GM18519 (cell line): ENCODE results near the gene TSPAN3.

Experiments
- ATAC-seq: cut with Tn5 transposase; IDR thresholded peaks from one replicate; pipeline ENCODE4 v1.9.1; 2021; ENCODE audit warnings: mild to moderate bottlenecking, moderate library complexity; ENCODE audit not compliant: unreplicated experiment, low FRiP score

TSPAN3 gene

DNA sequence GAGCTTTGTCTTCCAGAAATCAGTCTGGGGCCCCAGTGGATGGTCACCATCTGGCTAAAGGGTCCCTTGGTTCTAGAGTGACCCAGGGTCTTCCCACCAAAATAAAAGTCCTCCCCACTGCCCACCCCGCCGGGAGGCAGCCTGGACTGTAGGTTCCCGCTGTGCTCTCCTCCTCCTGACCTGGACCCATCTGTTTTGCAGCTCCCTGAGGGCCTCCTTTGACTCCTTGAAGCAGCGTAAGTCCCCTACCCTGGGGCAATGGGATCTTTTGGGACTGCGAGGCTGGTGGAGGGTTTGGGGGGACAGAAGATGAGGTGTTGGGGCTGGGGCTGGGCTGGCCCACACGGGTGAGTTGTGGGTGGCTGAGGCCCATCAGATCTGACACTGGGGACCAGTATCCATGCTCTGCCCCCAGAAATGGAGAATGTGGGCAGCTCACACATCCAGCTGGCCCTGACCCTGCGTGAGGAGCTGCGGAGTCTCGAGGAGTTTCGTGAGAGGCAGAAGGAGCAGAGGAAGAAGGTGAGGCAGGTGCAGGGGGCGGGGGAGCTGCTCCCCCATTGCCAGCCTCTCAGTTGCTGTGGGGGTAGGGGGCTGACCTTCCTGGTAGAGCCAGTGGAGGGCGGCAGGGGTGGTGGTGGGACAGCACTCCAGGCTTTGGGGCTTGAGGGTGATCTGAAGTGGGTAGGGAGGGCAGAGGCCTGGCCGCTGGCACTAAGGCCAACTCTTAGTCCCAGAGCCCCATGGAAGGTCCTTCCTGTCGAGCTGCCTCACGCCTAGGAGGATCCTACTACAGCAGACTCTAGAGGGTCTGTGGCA lies 45.6 kb downstream of the TSPAN3 start:
- no peak for ATAC-seq

DNA sequence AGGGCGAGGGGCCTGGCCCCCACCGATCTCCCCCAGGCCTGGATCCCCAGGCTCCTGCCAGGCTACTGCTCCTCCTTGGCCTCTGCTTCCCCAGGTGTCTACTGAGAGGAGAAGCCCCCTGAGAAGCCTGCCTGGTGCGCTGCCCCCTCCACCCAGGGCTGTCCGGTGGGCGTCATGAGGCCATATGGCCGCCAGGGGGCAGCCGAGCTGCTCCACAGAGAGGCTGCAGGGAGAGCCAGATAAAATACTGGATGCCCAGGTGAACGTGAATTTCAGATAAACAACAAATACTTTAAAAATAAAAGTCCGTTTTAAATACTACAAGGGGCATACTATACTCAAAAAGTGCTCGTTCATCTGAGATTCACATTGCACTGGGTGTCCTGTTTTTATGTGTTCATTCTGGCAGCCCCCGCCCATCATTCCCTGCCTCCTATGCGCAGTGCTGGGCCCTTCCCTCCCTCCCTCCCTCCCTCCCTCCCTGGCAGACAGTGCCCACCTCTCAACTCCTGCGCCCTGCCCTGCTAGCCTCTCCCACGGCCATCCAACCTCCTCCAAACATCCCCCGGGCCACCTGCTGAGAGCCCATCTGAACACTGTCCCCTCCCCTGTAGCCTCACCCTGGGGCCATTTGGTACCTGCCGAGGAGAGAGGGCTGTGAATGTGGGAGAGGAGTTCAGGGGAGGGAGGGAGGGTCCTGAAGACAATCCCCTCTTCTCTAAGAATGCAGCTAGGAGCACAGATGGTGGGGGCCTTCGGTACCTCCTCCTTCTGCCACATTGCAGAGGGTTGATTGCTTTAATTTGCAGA lies 46.4 kb downstream of the TSPAN3 start:
- no peak for ATAC-seq

DNA sequence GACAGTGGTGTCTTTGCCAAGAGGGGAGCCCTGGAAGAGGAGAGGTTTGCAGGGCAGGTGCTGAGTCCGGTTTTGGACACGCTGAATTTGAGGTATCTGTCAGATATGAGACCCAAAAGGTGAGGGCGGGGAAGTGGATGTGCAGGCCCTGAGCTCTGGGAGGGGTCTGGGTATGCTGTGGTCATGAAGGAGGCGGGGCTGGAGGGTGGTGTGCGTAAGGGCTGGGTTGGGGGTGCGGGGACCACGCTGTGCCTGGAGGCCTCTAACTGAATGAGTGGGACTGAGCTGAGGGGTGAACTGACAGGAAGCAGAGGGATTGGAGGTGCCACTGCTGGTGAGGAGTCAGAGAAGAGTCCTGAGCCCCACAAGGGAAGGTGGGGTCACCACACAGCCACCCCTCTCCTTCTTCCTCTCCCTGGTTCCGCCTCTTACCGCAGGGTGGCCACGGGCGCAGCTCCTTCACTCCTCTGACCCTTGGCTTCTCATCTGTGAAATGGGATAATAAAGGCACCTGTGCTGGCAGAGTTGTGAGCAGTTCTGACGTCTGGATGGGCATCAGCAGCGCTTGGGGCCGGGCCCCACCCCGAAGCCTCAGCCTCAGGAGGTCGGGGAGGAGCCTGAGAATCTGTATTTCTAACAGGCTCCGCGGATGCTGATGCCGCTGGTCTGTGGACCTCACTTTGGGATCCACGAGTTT lies 47.2 kb downstream of the TSPAN3 start:
- no peak for ATAC-seq

DNA sequence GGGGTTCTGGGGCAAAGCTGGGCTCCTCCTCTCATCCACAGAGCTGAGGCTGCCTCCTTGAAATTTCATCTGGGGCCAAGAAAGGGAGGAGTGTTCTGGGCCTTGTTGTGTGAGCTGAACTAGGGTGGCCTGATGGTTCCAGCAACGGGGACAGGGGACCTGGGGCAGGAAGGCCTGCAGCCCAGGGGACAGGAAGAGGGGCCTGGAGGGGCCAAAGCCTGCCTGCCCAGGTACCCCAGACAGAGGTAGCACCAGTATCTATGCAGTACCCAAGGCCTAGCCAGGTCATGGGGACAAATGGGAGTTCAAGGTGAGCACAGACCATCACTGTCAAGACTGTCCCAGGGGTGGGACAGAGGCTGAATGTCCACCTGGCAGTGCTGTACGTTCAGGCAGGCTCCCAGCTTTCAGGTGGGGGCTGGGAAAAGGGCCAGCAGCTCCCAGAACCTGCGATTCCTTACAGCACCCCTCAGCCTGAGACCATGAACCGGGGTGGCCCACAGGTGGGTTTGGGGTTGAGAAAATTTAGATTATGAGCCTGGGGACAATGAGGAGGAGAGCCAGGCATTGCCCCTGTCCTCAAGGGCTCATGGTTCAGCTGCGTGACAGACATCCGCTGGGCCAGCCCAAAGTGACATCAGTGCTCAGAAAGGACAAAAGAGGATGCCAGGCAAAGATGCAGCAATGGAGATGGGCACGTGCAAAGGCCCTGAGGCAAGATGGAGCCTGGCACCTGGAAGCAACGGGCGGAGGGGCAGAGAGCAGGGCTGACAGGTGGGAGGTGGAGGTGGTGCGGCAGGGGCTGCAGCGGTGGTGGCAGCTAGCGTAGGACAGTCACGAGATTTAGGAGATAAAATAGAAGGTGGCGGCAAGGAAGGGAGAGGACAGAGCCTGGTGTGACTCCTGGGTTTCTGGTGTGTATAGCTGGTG lies 48.0 kb downstream of the TSPAN3 start:
- no peak for ATAC-seq

DNA sequence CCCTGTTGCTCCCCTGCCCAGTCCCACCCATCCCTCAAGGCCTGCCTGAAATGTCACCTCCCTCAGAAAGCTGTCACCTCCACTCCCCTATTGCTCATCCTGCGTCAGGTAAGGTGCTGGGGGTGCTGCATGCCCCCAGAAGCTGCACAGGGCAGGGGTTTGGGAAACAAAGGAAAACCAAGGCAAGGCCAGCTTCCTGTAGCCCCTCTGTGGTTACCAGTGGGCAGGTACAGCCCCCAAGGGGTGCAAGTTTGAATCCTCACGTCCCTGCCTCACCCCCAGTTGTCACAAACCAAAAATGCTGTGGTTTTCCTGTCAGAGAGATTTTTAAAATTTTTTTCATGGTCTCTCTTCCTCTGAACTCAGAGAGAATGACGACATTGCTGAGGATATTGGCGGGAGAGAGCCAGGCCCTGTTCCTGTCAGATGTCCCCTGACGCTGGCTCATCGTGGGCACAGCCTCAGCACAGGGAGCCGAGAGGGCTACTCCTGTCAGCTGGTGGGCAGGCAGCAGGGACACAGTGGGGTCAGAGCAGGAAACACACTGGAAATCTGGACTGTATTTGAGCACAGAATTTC lies 49.0 kb downstream of the TSPAN3 start:
- no peak for ATAC-seq

DNA sequence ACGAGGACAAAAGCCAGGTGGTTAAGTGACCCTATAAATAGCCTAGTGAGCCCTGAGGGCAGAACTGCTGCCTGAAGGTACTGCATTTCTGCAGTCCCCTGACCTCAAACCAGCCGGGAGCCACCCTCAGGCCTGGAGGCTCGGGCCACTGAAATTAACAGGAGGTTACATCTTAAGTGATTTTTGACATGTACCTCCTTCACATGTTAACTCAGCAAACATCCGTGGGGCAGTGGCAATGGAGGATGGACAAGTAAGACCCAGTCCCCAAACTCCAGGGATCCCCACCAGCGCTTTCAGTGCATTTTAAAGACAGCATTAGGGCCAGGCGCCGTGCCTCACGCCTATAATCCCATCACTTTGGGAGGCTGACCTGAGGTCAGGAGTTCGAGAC lies 49.8 kb downstream of the TSPAN3 start:
- ATAC-seq = no peak

DNA sequence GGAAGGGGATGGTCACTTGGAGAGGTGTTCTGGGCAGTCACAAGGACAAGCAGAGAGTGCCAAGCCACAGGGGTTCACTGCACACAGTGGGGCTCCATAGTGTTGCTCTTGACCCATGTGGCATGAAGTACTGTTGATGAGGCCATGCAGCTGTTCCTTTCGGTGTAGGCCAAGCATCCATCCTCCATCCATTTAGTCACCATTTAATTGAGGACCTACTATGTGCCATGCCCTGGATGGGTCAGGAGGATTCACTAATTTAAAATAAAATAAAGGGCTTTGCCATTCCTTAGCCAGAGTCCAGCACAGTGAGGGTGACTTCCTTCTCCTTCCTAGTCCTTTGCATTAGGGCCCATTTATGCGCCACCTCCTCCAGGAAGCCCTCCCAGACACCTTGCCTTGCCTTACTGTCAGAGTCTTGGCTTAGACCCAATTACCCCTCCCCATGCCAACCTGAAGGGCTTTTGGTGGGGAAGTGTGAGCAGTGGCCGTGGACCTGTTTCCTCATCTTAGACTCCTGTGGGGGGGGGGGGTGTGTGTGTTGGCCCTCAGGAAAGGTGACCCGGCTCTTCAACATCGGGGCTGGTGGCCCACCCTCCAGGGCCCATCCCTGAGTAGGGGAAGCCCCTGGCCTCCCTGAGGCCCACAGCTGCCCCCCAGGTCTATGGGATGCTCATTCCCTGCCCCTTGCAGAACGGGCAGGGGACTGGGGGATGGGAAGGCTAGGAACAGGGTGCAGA lies 50.4 kb downstream of the TSPAN3 start:
- ATAC-seq = no peak

DNA sequence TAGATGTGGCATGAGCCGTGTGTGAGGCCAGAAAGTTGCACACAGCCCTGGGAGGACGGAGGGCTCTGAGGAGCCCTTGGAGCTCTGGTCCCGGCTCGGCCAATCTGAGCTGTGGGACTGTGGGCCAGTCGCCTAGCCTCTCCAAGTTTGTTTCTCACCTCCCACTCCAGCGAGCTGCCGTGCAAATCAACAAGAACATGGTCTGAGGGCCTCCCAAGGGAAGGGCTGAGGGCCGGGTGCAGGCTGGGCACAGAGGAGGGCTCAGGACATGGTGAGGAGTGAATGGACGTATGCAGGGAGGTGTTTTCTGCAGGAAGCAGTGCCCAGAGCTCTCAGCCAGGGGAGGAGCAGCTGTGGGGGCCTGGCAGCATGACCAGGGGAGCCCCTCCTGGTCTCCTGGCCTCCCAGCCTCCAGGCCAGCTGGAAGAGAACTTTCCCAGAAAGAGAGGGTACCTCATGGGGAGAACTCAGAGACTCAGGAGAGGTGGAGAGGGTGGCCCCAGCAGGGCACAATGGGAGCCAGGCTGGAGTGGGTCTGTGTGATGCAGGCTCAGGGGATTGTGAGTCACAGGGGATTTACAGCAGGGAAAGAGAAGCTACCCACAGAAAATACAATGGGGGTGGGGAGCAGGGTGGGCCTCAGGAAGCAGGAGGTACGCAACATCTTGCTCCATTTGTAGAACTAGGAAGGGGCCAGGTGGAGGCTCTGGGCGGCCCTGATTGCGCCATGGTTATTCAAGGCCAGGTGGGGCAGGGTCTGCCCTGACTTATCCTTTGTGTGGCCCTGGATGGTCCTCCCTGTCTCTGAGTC lies 51.2 kb downstream of the TSPAN3 start:
- no peak for ATAC-seq

DNA sequence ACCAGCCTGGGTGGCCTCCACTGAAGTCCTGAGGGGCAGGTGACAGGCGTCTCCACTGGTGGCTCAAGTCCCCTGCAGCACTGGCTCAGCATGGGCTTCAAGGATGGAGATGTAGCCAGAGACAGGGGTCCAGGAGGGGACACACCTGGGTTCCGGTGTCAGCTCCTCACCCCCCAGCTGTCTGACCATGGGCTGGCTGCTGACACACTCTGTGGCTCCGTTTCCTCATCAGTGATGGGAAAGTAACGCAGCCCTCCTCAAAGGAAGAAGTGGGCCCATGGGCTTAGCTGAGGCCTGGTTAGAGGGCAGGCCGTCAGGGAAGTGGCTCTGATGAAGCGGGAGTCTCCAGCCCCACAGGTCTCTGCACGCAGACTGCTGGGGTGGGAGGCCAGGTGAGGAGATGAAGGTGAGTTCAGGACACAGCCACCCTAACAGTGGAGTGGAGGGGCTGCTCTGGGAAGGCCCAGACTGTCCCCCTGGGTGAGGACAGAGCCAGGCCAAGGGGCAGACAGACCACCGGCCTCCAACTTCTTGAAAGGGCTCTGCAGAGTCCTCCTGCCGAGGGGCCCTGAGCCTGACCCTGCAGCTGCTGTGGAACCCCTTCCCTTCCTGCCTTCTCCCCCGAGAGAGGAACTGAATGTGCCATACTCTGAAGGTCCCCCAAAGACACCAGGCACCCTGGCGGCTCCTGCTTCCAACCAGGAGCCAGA lies 52.0 kb downstream of the TSPAN3 start:
- no peak for ATAC-seq

DNA sequence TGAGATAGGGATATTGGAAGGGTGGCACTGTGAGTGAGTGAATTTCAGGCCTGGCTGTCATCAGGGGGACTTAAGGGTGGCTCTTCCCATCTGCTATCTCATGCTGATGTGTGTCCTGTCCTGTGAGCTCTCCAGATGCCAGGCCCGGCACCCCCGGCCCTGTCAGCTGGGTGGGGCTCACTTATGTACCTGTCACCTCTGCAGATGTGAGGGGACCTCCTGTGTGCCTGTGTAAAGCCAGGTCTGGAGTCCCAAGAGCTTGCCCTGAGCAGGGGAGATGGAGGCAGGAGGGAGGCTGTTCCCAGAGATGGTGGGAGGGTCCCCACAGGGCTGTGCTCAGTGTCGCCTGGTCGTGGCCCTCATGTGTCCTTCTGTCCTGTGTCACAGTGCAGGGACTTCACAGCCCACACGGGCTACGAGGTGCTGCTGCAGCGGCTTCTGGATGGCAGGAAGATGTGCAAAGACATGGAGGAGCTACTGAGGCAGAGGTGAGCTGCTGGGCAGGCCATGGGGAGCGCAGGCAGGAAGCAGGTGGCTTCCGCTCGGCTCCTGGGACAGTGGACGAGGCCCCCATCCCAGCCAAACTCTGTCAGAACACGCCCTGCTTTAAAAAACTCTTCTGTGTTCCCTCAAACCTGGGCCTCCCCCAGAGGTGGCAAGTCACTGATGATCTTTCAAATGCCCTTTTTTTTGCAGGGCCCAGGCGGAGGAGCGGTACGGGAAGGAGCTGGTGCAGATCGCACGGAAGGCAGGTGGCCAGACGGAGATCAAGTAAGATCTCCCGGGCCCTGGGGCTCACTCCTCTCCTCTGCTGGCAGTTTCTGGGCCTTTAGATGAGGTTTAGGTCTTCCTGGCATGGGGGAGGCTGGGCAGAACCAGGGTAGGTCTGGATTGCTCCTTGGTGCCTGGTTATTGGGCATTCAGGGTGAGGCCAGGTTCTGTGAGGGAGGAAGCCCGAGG lies 52.9 kb downstream of the TSPAN3 start:
- no peak for ATAC-seq

DNA sequence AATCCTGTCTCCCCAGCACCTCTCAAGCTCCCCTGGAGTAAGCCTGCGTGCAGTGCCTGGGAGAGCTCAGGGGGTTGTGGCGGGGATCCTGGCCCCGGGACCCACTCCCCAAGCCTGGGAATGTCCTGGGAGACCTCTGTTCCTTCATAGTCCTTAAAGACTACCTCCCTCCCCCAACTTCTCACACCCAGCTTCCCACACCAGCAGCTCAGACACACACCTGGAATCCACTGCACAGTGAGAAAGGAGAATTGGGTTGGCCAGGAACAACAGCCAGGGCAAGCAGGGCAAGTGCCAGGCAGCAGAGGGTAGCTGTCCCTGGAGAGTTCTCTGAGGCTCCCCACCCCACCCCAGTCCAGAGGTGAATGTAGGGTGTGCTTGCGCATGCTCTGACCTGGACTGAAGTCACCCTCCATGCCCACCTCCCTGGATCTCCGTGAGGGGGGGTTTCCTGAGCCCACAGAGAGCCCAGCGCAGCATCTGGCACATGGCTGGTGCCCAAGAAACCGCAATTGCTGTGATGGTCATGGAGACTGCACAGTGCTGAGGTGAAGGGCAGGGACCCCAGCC lies 53.7 kb downstream of the TSPAN3 start:
- ATAC-seq = no peak

DNA sequence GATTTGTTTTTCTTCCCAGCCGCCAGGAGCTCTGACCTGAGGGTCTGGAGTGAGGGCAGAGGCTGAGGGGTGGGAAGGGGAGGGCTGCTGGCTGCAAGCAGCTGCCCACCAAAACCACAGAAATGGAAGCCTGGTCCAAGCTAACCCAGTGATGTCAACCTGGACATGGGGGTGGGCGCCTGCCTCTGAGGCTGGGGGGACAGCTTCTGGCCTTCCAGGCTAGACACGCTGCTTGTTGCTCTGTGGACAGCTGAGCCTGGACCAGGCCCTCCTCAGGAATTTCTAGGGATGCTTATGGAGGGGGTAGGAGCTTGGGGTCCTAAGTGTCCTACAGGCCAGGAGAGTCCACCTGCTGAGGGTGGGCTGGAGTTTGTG lies 54.6 kb downstream of the TSPAN3 start:
- ATAC-seq = no peak

DNA sequence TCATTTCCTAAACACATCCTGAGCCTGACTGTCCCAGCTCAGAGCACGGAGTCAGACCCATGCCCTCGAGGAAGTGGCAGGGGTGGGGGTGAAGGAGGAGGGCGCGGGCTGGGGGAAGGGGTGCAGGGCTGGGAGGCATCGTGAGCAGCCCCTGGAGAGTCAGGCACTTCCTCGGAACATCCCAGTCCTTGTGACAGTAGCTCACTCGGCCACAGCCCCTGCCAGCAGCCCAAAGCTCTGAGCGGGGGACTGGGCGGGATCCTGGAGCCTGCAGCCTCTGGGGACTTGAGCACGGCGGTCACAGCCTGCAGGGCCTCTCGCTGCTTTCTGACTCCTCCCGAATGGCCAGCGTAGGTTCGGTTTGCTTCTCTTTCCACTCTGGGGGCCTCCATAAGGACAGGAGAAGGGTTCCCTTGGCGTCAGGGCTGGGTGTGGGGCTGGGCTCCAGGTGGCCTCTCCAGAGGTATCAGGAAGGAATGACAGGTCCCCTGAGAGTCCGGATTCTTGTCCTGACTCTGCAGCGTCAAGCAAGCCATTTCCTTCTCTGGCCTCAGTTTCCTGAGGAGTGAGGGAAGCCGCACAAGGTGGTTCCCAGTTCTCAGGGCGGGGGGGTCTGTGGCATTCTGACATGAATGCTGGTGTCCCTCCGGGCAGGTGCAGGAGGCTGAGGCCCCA lies 55.1 kb downstream of the TSPAN3 start:
- no peak for ATAC-seq

DNA sequence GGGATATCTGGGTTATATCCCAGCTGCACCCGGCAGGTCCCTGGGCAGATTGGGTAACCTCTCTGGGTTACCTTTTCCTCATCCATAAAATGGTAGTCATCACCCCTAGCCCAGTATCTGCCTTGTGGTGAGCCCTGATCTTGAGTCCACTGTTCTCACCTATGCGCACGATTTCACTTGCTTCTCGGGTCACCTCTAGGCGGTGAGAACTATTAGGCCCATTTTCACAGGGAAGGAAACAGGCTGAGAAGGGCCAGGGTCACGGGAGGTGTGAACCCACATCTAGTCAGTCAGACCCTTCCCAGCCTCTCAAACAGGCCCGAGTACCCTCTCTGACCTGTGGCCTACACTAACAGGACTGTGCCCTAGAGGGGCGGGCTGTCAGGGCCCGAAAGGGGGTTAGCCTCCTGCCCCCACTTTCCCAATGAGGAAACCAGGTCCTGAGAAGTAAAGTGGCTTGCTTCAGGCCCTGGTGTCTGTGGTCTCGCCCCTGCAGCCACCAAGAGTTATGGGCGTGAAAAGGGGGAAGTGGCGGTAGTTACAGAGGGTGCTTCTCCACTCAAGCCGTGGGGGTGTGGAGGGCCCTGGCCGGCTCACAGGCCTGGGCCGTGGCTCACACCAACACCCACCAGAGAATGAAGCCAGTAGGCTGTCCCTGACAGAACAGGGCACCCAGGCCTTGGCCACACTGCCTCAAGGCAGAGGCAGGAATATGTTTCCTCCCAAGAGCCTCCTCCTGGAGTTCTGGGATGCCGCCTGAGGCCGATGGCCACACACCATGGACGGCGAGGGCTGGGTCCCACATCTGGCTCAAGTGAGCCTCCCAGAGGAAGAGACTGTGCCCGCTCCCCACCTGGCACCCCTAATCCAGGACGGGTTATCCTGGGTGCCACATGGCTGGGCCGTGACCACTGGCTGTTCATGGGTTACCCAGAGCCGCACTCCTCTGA lies 56.5 kb downstream of the TSPAN3 start:
- no peak for ATAC-seq

DNA sequence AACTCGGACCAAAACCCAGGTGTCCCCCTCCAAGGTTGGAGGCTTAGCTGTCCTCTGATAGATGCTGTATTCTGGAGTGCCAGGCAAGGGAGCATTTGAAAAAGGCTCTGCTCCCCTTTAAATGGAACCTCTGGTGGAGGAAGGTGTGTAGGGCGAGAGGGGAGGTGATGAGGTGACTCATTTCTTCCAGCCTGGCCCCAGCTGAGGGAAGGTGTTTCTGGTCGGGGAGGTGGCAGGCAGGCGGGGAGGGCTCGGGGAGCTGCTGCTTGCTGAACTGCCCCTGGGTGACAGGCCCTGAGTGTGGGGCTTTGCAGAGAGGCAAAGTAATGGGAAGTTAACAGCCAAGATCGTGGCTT lies 57.2 kb downstream of the TSPAN3 start:
- no peak for ATAC-seq
